Measurements from ENCODE around the gene ETS1. TPM values are rescaled to one million over a fixed set of nuclear protein-coding genes. Genes with fewer than 3 reads are reported as not detected.

ETS1 gene
- total RNA-seq, 2 donors from 2014 or later, result 34.3 to 36.4 TPM

- Mint-ChIP-seq H3K36me3 (ENCODE audit: low read depth) (no peaks in the 10 kb centered on the region), H3K27ac (no peak overlapping the region), H3K27me3 (ENCODE audit: insufficient read depth) (peaks cover 81% of the 10 kb centered on the region), H3K4me3 (no peak overlapping the region), H3K4me1 (peaks cover 42% of the 10 kb centered on the region), H3K9me3 (no peaks in the 10 kb centered on the region)
- Histone ChIP-seq H3K36me3 (ENCODE audit: control insufficient read depth, insufficient read depth, low read length) (no peaks in the 10 kb centered on the region), H3K9me3 (ENCODE audit: control insufficient read depth, low read length) (no peaks in the 10 kb centered on the region), H3K27ac (ENCODE audit: low read depth, low read length) (no peak overlapping the region), H3K4me3 (ENCODE audit: low read length) (no peak overlapping the region), H3K4me1 (ENCODE audit: control insufficient read depth, insufficient read depth, low read length) (peaks cover 8% of the 10 kb centered on the region), H3K9ac (ENCODE audit: extremely low read depth, low read length, poor library complexity, severe bottlenecking) (no peak overlapping the region), H3K27me3 (ENCODE audit: control insufficient read depth, insufficient read depth, low read length, poor library complexity, severe bottlenecking) (peaks cover 83% of the 10 kb centered on the region)
- WGBS, 2 experiments (ENCODE audit: insufficient coverage in 1 of 2, insufficient read length in 1 of 2), result 66 to 84% methylated on average over 3 to 7 of the region's 7 CpGs
- DNase-seq, result no peak
- TF ChIP-seq CTCF (conservative IDR thresholded peaks at IDR 0.05), result no peak
Observed at GRCh38 chr11:128581561-128582272, 5.6 kb downstream of the ETS1 start.

- no peak overlapping the region for H3K9ac ChIP-seq (ENCODE audit: extremely low read depth, low read length, poor library complexity, severe bottlenecking)
- H3K4me1 Mint-ChIP-seq, result peaks cover 33% of the 10 kb centered on the region
Observed at GRCh38 chr11:128580612-128581011, 6.7 kb downstream of the ETS1 start.

GRCh38 chr11:128579798-128580504, 7.4 kb downstream of the ETS1 start:
- Histone ChIP-seq H3K4me1 (ENCODE audit: control insufficient read depth, insufficient read depth, low read length) (peaks cover 8% of the 10 kb centered on the region), H3K4me3 (ENCODE audit: low read length) (no peak overlapping the region), H3K27me3 (ENCODE audit: control insufficient read depth, insufficient read depth, low read length, poor library complexity, severe bottlenecking) (peaks cover 65% of the 10 kb centered on the region), H3K9ac (ENCODE audit: extremely low read depth, low read length, poor library complexity, severe bottlenecking) (no peak overlapping the region), H3K27ac (ENCODE audit: low read depth, low read length) (no peak overlapping the region), H3K36me3 (ENCODE audit: control insufficient read depth, insufficient read depth, low read length) (no peaks in the 10 kb centered on the region), H3K9me3 (ENCODE audit: control insufficient read depth, low read length) (no peaks in the 10 kb centered on the region)
- peaks cover 70% of the 10 kb centered on the region for H3K27me3 Mint-ChIP-seq (ENCODE audit: insufficient read depth)
- no peak for TF ChIP-seq CTCF (conservative IDR thresholded peaks at IDR 0.05)
- 79 to 89% methylated on average over 3 to 4 of the region's 4 CpGs for WGBS, 2 experiments (ENCODE audit: insufficient coverage in 1 of 2, insufficient read length in 1 of 2)
- H3K9me3 Mint-ChIP-seq, result peaks cover under 1% of the 10 kb centered on the region
- H3K4me1 Mint-ChIP-seq, result peaks cover 31% of the 10 kb centered on the region
- H3K4me3 Mint-ChIP-seq, result no peak overlapping the region
- H3K36me3 Mint-ChIP-seq (ENCODE audit: low read depth), result no peaks in the 10 kb centered on the region
- no peak for DNase-seq
- no peak overlapping the region for H3K27ac Mint-ChIP-seq

More at GRCh38 chr11:128580612-128581011, 6.7 kb downstream of the ETS1 start:
- Histone ChIP-seq H3K36me3 (ENCODE audit: control insufficient read depth, insufficient read depth, low read length) (no peaks in the 10 kb centered on the region), H3K4me3 (ENCODE audit: low read length) (no peak overlapping the region), H3K9me3 (ENCODE audit: control insufficient read depth, low read length) (no peaks in the 10 kb centered on the region), H3K4me1 (ENCODE audit: control insufficient read depth, insufficient read depth, low read length) (peaks cover 8% of the 10 kb centered on the region), H3K27ac (ENCODE audit: low read depth, low read length) (no peak overlapping the region), H3K27me3 (ENCODE audit: control insufficient read depth, insufficient read depth, low read length, poor library complexity, severe bottlenecking) (peaks cover 72% of the 10 kb centered on the region)
- Mint-ChIP-seq H3K36me3 (ENCODE audit: low read depth) (no peaks in the 10 kb centered on the region), H3K27ac (no peak overlapping the region), H3K9me3 (no peaks in the 10 kb centered on the region), H3K27me3 (ENCODE audit: insufficient read depth) (peaks cover 77% of the 10 kb centered on the region), H3K4me3 (no peak overlapping the region)
- WGBS, 2 experiments (ENCODE audit: insufficient coverage in 1 of 2, insufficient read length in 1 of 2), result 86 to 88% methylated on average over 1 of the region's 2 CpGs
- TF ChIP-seq CTCF (conservative IDR thresholded peaks at IDR 0.05), result no peak
- no peak for DNase-seq
